BE2C (cell line): Measurements from ENCODE around the gene APLP2.

ENCODE experiments used
- DNase-seq: peaks from one replicate; pipeline ENCODE4 v3.0.0-alpha.2; 2020
- H3K27me3 ChIP-seq: fragments of 250-450 bp; sonication (Bioruptor Pico); 2 replicates; pipeline ENCODE4 v1.5.1; 2020; ENCODE audit warnings: mild to moderate bottlenecking
- H3K36me3 ChIP-seq: fragments of 250-450 bp; sonication (Bioruptor Pico); 2 replicates; pipeline ENCODE4 v1.5.1; 2020; ENCODE audit warnings: mild to moderate bottlenecking
- H3K4me1 ChIP-seq: fragments of 250-450 bp; sonication (Bioruptor Pico); 2 replicates; pipeline ENCODE4 v1.5.1; 2020
- H3K4me3 ChIP-seq: 2 replicates; pipeline ENCODE4 v1.5.1; 2011; ENCODE audit warnings: low read depth, low read length
- H3K9me3 ChIP-seq: fragments of 250-450 bp; sonication (Bioruptor Pico); 2 replicates; pipeline ENCODE4 v1.5.1; 2020
- CTCF ChIP-seq: IDR thresholded peaks from 2 replicates; pipeline ENCODE4 v1.5.1; 2012; ENCODE audit warnings: mild to moderate bottlenecking, low read depth, low read length

Gene APLP2

GRCh38 chr11:130183878-130184610, 114.3 kb downstream of the APLP2 start:
- no peaks in the 10 kb centered on the region for H3K4me1 ChIP-seq
- H3K36me3 ChIP-seq = no peaks in the 10 kb centered on the region
- no peak for DNase-seq
- H3K4me3 ChIP-seq = no peak overlapping the region
- TF ChIP-seq CTCF = no peak
- no peaks in the 10 kb centered on the region for H3K9me3 ChIP-seq
- no peaks in the 10 kb centered on the region for H3K27me3 ChIP-seq

DNA sequence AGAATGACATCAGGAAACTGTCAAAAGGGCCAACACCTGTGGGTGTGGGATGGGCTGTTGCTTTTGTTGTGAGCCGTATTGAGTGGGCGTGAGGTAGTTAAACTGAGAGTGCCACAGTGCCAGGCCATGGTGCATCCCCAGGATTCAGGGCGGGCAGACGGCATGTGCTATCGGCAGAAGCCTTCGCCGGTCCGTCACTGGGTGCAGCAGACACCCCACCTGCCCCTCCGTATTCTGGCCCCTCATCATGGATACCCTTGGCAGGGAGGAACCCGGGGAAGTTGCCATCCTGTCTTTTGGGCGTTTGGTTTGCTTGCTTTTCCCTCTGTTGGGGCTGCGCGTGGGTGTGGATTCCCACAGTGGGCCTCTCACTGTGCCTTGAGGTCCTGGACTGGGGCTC, 117.4 kb downstream of the APLP2 start:
- no peak for DNase-seq
- H3K4me1 ChIP-seq = no peaks in the 10 kb centered on the region
- no peaks in the 10 kb centered on the region for H3K36me3 ChIP-seq
- H3K9me3 ChIP-seq = no peaks in the 10 kb centered on the region
- H3K4me3 ChIP-seq = no peak overlapping the region
- TF ChIP-seq CTCF = no peak
- no peaks in the 10 kb centered on the region for H3K27me3 ChIP-seq

DNA sequence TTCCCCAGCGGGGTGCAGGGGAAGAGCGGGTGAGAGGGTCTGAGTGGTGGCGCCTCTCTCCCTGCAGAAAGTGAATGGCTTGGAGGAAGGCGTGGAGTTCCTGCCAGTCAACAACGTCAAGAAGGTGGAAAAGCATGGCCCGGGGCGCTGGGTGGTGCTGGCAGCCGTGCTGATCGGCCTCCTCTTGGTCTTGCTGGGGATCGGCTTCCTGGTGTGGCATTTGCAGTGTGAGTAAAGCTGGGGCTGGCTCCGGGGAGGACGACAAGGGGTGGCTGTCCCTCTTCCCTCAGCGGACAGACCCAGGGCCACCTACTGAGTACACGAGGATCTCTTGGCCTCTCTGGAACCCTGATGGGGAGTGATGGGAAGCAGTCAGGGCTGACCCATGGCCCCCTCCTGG, 118.4 kb downstream of the APLP2 start:
- no peaks in the 10 kb centered on the region for H3K4me1 ChIP-seq
- no peak for DNase-seq
- H3K4me3 ChIP-seq = no peak overlapping the region
- no peak for TF ChIP-seq CTCF
- no peaks in the 10 kb centered on the region for H3K27me3 ChIP-seq
- H3K36me3 ChIP-seq = no peaks in the 10 kb centered on the region
- H3K9me3 ChIP-seq = no peaks in the 10 kb centered on the region

DNA sequence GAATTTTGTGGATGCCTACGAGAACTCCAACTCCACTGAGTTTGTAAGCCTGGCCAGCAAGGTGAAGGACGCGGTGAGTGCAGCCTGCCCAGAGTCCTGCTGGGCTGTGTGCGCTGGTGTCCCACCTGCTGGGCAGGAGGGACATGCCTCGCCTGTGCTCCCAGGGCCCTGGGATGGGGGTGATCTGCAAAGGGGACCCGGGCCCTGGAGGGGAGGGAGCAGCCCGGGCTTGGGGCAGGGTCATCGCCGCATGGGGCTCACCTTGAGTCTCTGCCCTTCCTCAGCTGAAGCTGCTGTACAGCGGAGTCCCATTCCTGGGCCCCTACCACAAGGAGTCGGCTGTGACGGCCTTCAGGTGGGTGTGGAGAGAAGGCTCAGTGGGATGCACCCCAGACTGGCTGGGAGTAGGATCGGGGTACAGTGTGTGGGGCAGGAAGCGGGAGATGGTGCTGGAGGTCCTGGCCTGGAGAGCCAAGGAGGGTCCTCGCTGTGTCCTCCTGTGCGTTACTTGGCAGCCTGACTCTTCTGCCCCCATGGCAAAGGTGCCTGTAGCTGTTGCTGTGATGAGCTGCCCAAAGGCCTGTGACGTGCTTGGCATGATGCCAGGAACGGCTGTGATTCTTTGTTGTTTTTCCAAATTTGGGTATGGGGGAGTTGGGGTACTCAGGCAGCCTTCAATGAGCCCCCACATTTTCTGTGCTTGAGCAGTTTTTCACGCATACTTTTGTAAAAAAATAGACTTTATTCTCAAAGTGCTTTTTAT, 119.1 kb downstream of the APLP2 start:
- DNase-seq = no peak
- H3K4me3 ChIP-seq = no peak overlapping the region
- H3K4me1 ChIP-seq = no peaks in the 10 kb centered on the region
- no peaks in the 10 kb centered on the region for H3K36me3 ChIP-seq
- H3K27me3 ChIP-seq = no peaks in the 10 kb centered on the region
- TF ChIP-seq CTCF = no peak
- H3K9me3 ChIP-seq = no peaks in the 10 kb centered on the region

DNA sequence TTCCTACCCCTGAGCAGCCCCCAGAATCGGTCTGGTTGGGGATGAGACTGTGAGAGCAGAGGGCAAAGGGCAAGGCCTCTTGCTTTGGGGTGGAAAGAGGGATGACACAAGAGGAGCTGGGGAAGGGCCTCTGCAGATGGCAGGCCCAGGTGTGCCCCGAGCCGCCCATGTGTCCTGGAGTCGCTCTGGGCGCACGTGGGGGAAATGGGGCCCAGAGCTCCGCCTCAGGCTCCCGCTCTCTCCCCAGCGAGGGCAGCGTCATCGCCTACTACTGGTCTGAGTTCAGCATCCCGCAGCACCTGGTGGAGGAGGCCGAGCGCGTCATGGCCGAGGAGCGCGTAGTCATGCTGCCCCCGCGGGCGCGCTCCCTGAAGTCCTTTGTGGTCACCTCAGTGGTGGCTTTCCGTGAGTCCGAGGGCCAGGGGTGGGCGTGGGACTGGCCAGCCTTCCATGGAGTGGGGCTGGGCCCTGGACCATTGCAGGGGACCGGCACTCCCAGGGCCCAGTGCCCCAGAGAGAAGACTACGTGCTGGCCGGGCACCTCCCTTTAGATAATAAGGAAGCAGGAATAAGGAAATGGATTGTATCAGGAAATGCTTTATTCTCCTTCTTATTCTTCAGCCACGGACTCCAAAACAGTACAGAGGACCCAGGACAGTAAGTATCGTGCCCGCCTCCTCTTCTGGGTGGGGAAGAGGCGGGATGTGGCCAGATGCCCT, 120.0 kb downstream of the APLP2 start:
- DNase-seq = no peak
- Histone ChIP-seq H3K9me3 (no peaks in the 10 kb centered on the region), H3K36me3 (no peaks in the 10 kb centered on the region), H3K27me3 (no peaks in the 10 kb centered on the region), H3K4me3 (no peak overlapping the region), H3K4me1 (no peaks in the 10 kb centered on the region)
- no peak for TF ChIP-seq CTCF
